Kidney (tissue), 14 donors: Measurements from ENCODE around the gene F3. TPM values are rescaled to one million over a fixed set of nuclear protein-coding genes. Genes with fewer than 3 reads are reported as not detected.
"Not testable (repeated sequence)": the region's sequence is repeated elsewhere in the genome, so short reads cannot be mapped to it uniquely, and the experiment has no call there.

Experiments
- DNase-seq, 5 donors: peaks; one replicate each; pipeline ENCODE4 v3.0.0-alpha.2; 2013 to 2020
- FAIRE-seq: peaks from 2 replicates; lab custom pipeline; 2012; peaks lifted over from hg19 to GRCh38; lab: Jason Lieb, UNC
- H3K27ac ChIP-seq, 2 donors: one replicate each; pipeline ENCODE4 v1.7.0; 2013; ENCODE audit warnings: low read depth in 2 of 2, low read length in 2 of 2, inconsistent platforms in 1 of 2
- H3K27me3 ChIP-seq: one replicate; pipeline ENCODE4 v1.7.1; 2013; ENCODE audit warnings: low read length, inconsistent platforms; ENCODE audit not compliant: control insufficient read depth, insufficient read depth
- H3K36me3 ChIP-seq, 3 donors: one replicate each; pipeline versions ENCODE4 v1.7.0 to v1.7.1; 2013; ENCODE audit warnings: low read length in 3 of 3, control low read depth in 1 of 3, inconsistent platforms in 1 of 3; ENCODE audit not compliant: insufficient read depth in 3 of 3, control insufficient read depth in 2 of 3
- H3K4me1 ChIP-seq, 3 donors: one replicate each; pipeline versions ENCODE4 v1.7.0 to v1.7.1; 2013; ENCODE audit warnings: low read length in 3 of 3, inconsistent platforms in 1 of 3, low read depth in 1 of 3; ENCODE audit not compliant: control insufficient read depth in 2 of 3, insufficient read depth in 2 of 3
- H3K4me3 ChIP-seq, 3 donors: one replicate each; pipeline versions ENCODE4 v1.7.0 to v1.8.1; 2013; ENCODE audit warnings: low read length in 3 of 3, control low read depth in 1 of 3, inconsistent platforms in 1 of 3
- H3K9ac ChIP-seq, 3 donors: one replicate each; pipeline versions ENCODE4 v1.7.0 to v1.7.1; 2013; ENCODE audit warnings: low read length in 3 of 3, control low read depth in 1 of 3, inconsistent platforms in 1 of 3
- H3K9me3 ChIP-seq, 3 donors: one replicate each; pipeline versions ENCODE4 v1.7.0 to v1.7.1; 2013; ENCODE audit warnings: low read length in 3 of 3, control low read depth in 1 of 3, inconsistent platforms in 1 of 3; ENCODE audit not compliant: control insufficient read depth in 2 of 3, insufficient read depth in 1 of 3
- CTCF ChIP-seq: IDR thresholded peaks from 3 replicates; pipeline ENCODE4 v1.5.1; 2012; ENCODE audit warnings: mild to moderate bottlenecking, moderate library complexity, borderline replicate concordance; ENCODE audit not compliant: insufficient read depth; ENCODE audit errors: extremely low read depth
- intact Hi-C: fragments of 100-400 bp; cut with DNase I; formaldehyde crosslinking; loops from one replicate; pipeline ENCODE4 v1.11.1; 2022
- polyA plus RNA-seq: library from polyadenylated mRNA; stranded (reverse); fragments of 350-450 nt; fragmentation: Illumina TruSeq; extraction: RNeasy Lipid Tissue Mini Kit (QIAGEN cat#74804); gene quantifications from one replicate; pipeline ENCODE4 v1.2.3, GENCODE V29; 2014; ENCODE audit warnings: low read depth, low replicate concordance; ENCODE audit not compliant: insufficient read depth
- total RNA-seq: library from RNA; stranded (reverse); fragmentation: NEBNext Ultra II Directional; extraction: Animal tissue kit (Norgen Biotek cat#: 25700); gene quantifications from one replicate; pipeline ENCODE4 v1.2.1, GENCODE V29; 2021
- donor health status: control.
- donor health status: control.
- donor health status: control.
- donor health status: control.
- donor health status: control.
- donor health status: DM: yes; HTN: yes; CAD: no.
- donor health status: Normal renal cell carcinoma (clear cell type).

The F3 gene
- total and polyA plus RNA-seq, 2 donors from 2014 or later, result 8.8 to 19.0 TPM

GRCh38 chr1:94567975-94568607, 26.5 kb upstream of the F3 start:
- H3K4me3 ChIP-seq, DNase-seq, FAIRE-seq, H3K36me3 ChIP-seq, H3K9ac ChIP-seq, H3K27me3 ChIP-seq, intact Hi-C loops, H3K4me1 ChIP-seq, H3K9me3 ChIP-seq, H3K27ac ChIP-seq: not testable (repeated sequence)

DNA sequence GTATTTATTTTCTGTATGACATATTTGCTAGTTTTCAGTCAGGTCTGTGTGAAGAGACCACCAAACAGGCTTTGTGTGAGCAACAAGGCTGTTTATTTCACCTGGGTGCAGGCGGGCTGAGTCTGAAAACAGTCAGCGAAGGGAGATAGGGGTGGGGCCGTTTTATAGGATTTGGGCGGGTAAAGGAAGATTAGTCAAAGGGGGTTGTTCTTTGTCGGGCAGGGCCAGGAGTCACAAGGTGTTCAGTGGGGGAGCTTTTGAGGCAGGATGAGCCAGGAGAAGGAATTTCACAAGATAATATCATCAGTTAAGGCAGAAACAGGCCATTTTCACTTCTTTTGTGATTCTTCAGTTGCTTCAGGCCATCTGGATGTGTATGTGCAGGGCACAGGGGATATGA, 24.9 kb upstream of the F3 start:
- H3K4me1 ChIP-seq, H3K27ac ChIP-seq, intact Hi-C loops, FAIRE-seq, H3K9ac ChIP-seq, DNase-seq, H3K27me3 ChIP-seq, H3K36me3 ChIP-seq, H3K4me3 ChIP-seq, H3K9me3 ChIP-seq: not testable (repeated sequence)

- H3K9me3 ChIP-seq, result peaks cover 0 to 3% (median 0%) of the 10 kb centered on the region in 3 donors
- no peak overlapping the region for H3K9ac ChIP-seq
- no peaks in the 10 kb centered on the region for H3K36me3 ChIP-seq
- no peaks in the 10 kb centered on the region for H3K4me1 ChIP-seq
- H3K4me3 ChIP-seq, result no peak overlapping the region
- FAIRE-seq (no peak), DNase-seq (no peak)
- no peak overlapping the region for H3K27ac ChIP-seq
- TF ChIP-seq CTCF, result no peak
- H3K27me3 ChIP-seq, result no peaks in the 10 kb centered on the region
- intact Hi-C loops, result no loop called here
Measured at GRCh38 chr1:94565901-94566300, 24.3 kb upstream of the F3 start.

- intact Hi-C loops, result no loop called here
- Histone ChIP-seq H3K9ac (no peak overlapping the region), H3K36me3 (no peaks in the 10 kb centered on the region), H3K4me1 (no peaks in the 10 kb centered on the region), H3K9me3 (no peaks in the 10 kb centered on the region), H3K27ac (peak overlapping the region in 1 of 2 donors; percentile 28), H3K27me3 (no peaks in the 10 kb centered on the region), H3K4me3 (no peak overlapping the region)
- no peak for TF ChIP-seq CTCF
- FAIRE-seq (no peak), DNase-seq (peak in 3 of 5 donors; percentile 21 to 73 (median 65))
Measured at GRCh38 chr1:94562519-94563260, 21.1 kb upstream of the F3 start.
